Measurements from ENCODE around the gene PYROXD2.

GRCh38 chr10:98338896-98339295 is 76.1 kb downstream of the PYROXD2 start:
- no peak for TF ChIP-seq SIN3A (conservative IDR thresholded peaks at IDR 0.05 in 1 of 2, IDR thresholded peaks at IDR 0.05 in 1 of 2; ENCODE audit: low read depth in 1 of 2, low read length in 2 of 2)
- no peak for TF ChIP-seq POU5F1 (IDR thresholded peaks at IDR 0.05; ENCODE audit: low read depth, low read length)
- no peak for TF ChIP-seq RXRA (IDR thresholded peaks at IDR 0.05; ENCODE audit: insufficient read depth, low read depth, low read length)

Data from H1 (cell line).